ENCODE measurements around the gene GNG13. TPM values are rescaled to one million over a fixed set of nuclear protein-coding genes. Genes with fewer than 3 reads are reported as not detected.

The GNG13 gene
- total RNA-seq, 1 donor from 2014 or later = not detected

DNA sequence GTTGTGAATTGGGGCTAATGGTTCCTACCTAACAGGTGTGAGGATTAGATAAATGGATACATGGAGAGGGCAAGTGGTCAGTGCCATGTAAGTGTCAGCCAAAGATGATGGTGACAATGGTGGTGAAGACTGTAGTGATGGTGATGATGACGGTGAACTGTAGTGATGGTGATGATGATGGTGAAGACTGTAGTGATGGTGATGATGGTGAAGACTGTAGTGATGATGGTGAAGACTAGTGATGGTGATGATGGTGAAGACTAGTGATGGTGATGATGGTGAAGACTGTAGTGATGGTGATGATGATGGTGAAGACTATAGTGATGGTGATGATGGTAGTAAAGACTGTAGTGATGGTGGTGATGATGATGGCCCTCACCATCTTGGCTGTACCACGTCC lies 18.1 kb upstream of the GNG13 start:
- H3K4me3 ChIP-seq (ENCODE audit: low read depth, low read length) = no peak overlapping the region
- TF ChIP-seq, protein P1, sequence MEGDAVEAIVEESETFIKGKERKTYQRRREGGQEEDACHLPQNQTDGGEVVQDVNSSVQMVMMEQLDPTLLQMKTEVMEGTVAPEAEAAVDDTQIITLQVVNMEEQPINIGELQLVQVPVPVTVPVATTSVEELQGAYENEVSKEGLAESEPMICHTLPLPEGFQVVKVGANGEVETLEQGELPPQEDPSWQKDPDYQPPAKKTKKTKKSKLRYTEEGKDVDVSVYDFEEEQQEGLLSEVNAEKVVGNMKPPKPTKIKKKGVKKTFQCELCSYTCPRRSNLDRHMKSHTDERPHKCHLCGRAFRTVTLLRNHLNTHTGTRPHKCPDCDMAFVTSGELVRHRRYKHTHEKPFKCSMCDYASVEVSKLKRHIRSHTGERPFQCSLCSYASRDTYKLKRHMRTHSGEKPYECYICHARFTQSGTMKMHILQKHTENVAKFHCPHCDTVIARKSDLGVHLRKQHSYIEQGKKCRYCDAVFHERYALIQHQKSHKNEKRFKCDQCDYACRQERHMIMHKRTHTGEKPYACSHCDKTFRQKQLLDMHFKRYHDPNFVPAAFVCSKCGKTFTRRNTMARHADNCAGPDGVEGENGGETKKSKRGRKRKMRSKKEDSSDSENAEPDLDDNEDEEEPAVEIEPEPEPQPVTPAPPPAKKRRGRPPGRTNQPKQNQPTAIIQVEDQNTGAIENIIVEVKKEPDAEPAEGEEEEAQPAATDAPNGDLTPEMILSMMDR (conservative IDR thresholded peaks at IDR 0.05; ENCODE audit: low read depth, low read length) = no peak
- no peak for DNase-seq (ENCODE audit: low read depth)

DNA sequence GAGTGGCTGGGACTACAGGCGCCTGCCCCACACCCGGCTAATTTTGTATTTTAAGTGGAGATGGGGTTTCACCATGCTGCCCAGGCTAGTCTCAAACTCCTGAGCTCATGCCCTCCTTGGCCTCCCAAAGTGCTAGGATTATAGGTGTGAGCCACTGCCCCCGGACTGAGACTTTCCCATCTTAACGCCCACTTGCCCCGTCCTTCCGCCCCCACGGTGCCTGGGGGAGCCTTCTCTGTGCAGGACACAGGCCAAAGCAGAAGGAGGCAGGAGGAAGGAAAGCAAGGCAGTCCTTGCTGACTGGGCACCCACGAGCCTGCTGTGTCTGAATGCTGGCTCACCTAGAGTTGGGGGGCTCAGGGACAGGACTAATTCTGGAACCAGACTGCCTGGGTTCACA lies 17.6 kb upstream of the GNG13 start:
- no peak for DNase-seq (ENCODE audit: low read depth)
- TF ChIP-seq, protein P1 (conservative IDR thresholded peaks at IDR 0.05; ENCODE audit: low read depth, low read length) = no peak
- no peak overlapping the region for H3K4me3 ChIP-seq (ENCODE audit: low read depth, low read length)

DNA sequence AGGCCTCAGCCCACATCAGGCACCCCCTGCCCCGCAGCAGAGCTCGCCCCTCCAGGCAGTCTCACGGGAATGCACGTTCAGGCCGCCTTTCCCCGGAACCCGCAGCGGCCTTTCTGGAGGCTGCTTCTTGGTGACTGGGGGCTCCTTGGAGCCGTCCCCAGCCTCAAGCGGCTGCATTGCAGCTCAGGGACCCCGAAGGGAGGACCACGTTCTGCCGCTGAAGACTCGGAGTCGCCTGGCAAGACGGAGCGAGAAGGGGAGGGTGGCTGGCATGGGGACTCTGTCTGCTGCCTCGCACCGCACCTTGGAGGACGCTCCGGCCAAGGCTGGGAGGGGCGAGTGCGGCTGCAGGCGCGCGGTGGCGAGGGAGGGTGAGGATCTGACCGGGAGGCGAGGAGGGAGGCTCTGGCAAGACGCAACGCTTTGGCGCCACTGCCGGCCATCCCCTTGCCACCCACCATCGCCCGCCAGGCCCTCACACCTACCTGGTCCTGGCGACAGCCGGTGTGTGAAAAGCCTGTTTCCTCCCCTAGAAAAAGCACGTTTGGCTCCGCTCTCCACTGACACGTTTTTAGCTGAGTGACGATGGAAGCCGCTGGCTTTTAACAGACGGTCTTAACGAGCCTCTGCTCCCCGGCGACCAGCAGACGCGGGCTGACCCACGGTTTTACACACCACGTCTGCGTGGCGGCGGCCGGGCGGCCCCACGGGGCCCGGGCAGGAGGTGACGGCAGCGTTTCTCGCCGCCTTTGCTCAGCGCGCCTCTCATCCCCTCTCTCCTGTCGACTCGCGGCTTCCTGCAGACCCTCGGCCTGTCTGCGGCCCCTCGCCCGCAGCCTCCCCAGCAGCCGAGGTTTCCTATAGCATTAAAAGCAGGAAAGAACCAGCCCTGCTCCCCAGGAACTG lies 16.7 kb upstream of the GNG13 start:
- no peak overlapping the region for H3K4me3 ChIP-seq (ENCODE audit: low read depth, low read length)
- TF ChIP-seq, protein P1 (conservative IDR thresholded peaks at IDR 0.05; ENCODE audit: low read depth, low read length) = no peak
- DNase-seq (ENCODE audit: low read depth) = no peak

DNA sequence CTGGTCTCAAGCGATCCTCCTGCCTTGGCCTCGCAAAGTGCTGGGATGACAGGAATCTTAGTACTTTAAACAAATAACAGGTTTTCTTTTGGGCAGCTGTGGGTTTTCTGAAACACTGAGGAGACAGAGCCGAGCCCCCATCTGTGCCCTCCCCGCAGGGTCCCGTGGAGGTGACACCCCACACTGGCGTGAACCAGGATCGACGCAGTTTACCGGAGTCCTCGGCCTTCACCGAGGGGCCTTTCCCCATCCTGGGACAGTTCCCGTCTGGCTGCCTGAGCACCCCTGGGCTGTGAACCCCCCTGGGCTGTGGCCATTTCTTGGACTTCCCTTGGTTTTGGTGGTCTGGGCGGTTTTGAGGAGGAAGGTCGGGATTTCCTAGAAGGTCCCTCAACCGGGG lies 15.3 kb upstream of the GNG13 start:
- H3K4me3 ChIP-seq (ENCODE audit: low read depth, low read length) = no peak overlapping the region
- DNase-seq (ENCODE audit: low read depth) = no peak
- TF ChIP-seq, protein P1 (conservative IDR thresholded peaks at IDR 0.05; ENCODE audit: low read depth, low read length) = no peak

DNA sequence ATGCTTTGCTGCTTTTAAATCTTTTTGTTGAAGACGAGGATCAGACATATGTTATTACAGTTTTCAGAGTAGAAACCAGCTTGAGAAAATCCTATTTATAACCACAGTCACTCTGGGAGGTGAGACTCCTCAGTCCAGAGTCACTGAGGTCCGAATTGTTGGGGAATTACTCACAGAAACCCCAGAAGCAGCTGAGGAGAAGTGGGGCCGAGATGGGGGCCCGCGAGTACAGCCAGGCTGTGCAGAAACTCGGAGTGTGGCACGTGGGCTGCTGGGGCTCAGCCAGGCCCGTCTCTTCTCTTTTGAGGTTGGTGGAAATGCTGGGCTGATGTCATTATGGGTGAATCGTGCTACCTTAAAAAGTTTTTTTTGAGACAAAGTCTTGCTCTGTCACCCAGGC lies 14.4 kb upstream of the GNG13 start:
- no peak for DNase-seq (ENCODE audit: low read depth)

DNA sequence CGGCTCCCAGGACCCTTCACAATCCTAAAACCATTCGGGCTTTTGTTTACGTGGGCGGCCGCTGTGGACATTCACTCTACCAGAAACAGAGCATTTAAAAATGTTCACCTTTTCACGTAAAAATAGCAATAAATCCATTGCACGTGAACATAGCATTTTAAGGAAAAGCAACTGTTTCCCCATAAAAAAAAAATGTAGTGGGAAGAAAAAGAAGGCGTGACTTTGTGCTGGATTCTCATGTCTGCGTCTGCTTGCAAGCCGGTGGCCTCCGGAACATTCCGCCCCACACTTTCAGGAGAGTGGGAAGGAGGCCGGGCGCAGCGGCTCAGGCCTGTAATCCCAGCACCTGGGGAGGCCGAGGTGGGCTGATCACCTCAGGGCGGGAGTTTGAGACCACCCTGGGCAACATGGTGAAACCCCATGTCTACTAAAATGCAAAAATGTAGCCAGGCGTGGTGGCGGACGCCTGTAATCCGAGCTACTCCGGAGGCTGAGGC lies 13.4 kb upstream of the GNG13 start:
- TF ChIP-seq, protein P1 (conservative IDR thresholded peaks at IDR 0.05; ENCODE audit: low read depth, low read length) = no peak
- no peak for DNase-seq (ENCODE audit: low read depth)
- no peak overlapping the region for H3K4me3 ChIP-seq (ENCODE audit: low read depth, low read length)

More for the DNA sequence above, 14.4 kb upstream of the GNG13 start:
- H3K4me3 ChIP-seq (ENCODE audit: low read depth, low read length) = no peak overlapping the region
- TF ChIP-seq, protein P1 (conservative IDR thresholded peaks at IDR 0.05; ENCODE audit: low read depth, low read length) = no peak
